GM23338 (cell line): ENCODE results near the gene CDKN2AIPNL. TPM values are rescaled to one million over a fixed set of nuclear protein-coding genes. Genes with fewer than 3 reads are reported as not detected.

ENCODE experiments used
- ETS1 ChIP-seq: IDR thresholded peaks from 2 replicates; pipeline ENCODE4 v1.6.1; 2016; ENCODE audit warnings: antibody characterized with exemption
- EZH2 ChIP-seq: fragments of 200-600 bp; sonication (generic); IDR thresholded peaks from one replicate; pipeline ENCODE4 v1.8.0; 2017; ENCODE audit warnings: antibody characterized with exemption, mild to moderate bottlenecking, low read depth; ENCODE audit not compliant: unreplicated experiment
- JUNB ChIP-seq: IDR thresholded peaks from one replicate; pipeline ENCODE4 v1.6.1; 2016; ENCODE audit warnings: antibody characterized with exemption; ENCODE audit not compliant: unreplicated experiment
- NANOG ChIP-seq: IDR thresholded peaks from 2 replicates; pipeline ENCODE4 v1.6.1; 2016; ENCODE audit warnings: antibody characterized with exemption, borderline replicate concordance
- POLR2AphosphoS5 ChIP-seq: IDR thresholded peaks from 2 replicates; pipeline ENCODE4 v1.6.1; 2016; ENCODE audit warnings: antibody characterized with exemption, low read depth
- STAT1 ChIP-seq: IDR thresholded peaks from one replicate; pipeline ENCODE4 v1.6.1; 2016; ENCODE audit warnings: antibody characterized with exemption; ENCODE audit not compliant: unreplicated experiment
- ZNF114 ChIP-seq: fragments of 250-450 bp; sonication (Bioruptor Pico); IDR thresholded peaks from 2 replicates; pipeline ENCODE4 v1.5.0; 2020; ENCODE audit warnings: mild to moderate bottlenecking, moderate library complexity
- ZNF462 ChIP-seq: fragments of 250-450 bp; sonication (Bioruptor Pico); IDR thresholded peaks from 2 replicates; pipeline ENCODE4 v1.5.0; 2020; ENCODE audit warnings: mild to moderate bottlenecking, moderate library complexity
- polyA plus RNA-seq: library from polyadenylated mRNA; unstranded; fragments of >200 nt; fragmentation: Nextera tagmentation; extraction: Ambion mirVana; gene quantifications from 2 replicates; pipeline ENCODE4 v1.2.1, GENCODE V29; 2016
- total RNA-seq: library from RNA; depleted of rRNA; stranded (reverse); fragments of >200 nt; shearing (Covaris generic); gene quantifications from 2 replicates; pipeline ENCODE4 v1.2.3, GENCODE V29; 2014
- TF ChIP-seq, protein P1 (sequence below), 2 experiments: fragments of 200-600 bp in 1 of 2; sonication (generic) in 1 of 2; conservative IDR thresholded peaks; 2 replicates each; pipeline versions ENCODE4 v1.5.1 to v1.6.1; 2016 to 2017; ENCODE audit warnings: antibody characterized with exemption in 2 of 2, low read depth in 2 of 2, mild to moderate bottlenecking in 2 of 2, moderate library complexity in 1 of 2

The CDKN2AIPNL gene
- total and polyA plus RNA-seq, 2 experiments from 2014 or later: 53.5 to 79.5 TPM

DNA sequence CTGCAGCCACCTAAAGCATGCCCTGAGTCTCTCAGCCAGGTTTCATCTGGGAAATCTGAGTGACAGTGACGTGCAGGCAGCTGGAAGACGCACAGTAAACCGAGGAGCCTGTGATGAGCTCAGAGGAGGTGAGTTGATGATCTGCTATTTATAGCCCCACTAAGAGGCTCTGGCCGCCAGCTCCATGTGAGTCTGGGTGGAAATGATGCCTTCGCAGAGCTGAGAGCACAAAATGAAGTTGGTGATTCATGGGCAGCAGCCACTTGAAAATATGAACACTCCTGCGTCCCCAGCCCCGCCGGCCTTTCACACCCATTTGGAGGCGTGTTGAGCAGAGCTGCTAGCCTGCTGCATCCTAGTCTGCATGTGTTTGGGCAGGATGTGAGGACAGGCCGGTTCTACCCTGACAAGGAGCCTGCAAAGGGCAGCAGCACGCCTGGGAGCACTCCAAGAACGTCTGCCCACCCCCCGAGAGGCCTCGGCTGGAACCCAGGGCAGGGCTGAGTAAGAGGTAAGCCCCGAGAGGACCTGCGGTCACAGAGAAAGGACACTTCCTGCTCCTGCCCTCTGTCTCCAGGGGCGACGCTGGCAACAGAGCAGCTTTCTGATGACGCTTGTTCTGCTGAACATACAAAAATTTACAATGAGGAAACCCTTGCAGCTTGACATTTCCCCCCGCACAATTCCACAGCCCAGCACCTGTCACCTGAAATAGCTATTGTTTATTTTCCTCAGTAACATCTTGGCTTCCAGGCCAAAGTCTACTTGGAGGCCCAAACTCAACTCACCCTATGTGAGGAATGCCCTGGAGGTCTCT, 25.1 kb upstream of the CDKN2AIPNL start (continued):
- no peak for TF ChIP-seq ZNF462 (CRISPR knock-in tag)
- TF ChIP-seq POLR2AphosphoS5: no peak
- TF ChIP-seq, protein P1, sequence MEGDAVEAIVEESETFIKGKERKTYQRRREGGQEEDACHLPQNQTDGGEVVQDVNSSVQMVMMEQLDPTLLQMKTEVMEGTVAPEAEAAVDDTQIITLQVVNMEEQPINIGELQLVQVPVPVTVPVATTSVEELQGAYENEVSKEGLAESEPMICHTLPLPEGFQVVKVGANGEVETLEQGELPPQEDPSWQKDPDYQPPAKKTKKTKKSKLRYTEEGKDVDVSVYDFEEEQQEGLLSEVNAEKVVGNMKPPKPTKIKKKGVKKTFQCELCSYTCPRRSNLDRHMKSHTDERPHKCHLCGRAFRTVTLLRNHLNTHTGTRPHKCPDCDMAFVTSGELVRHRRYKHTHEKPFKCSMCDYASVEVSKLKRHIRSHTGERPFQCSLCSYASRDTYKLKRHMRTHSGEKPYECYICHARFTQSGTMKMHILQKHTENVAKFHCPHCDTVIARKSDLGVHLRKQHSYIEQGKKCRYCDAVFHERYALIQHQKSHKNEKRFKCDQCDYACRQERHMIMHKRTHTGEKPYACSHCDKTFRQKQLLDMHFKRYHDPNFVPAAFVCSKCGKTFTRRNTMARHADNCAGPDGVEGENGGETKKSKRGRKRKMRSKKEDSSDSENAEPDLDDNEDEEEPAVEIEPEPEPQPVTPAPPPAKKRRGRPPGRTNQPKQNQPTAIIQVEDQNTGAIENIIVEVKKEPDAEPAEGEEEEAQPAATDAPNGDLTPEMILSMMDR (conservative IDR thresholded peaks at IDR 0.05; ENCODE audit: low read depth in 2 of 2): no peak
- TF ChIP-seq JUNB: no peak
- no peak for TF ChIP-seq EZH2
- TF ChIP-seq NANOG: no peak
- TF ChIP-seq ZNF114 (CRISPR knock-in tag): no peak
- no peak for TF ChIP-seq STAT1
- no peak for TF ChIP-seq ETS1
